ENCODE results near the gene LY86.
"Not testable (repeated sequence)": the region's sequence is repeated elsewhere in the genome, so short reads cannot be mapped to it uniquely, and the experiment has no call there.

The LY86 gene

GRCh38 chr6:6604015-6604414 lies 15.5 kb downstream of the LY86 start:
- no peak for DNase-seq
- Histone ChIP-seq H3K4me1 (ENCODE audit: control extremely low read depth in 1 of 4, control insufficient read depth in 4 of 4, insufficient read depth in 4 of 4, low read length in 3 of 4) (peaks cover 0 to 38% (median 5%) of the 10 kb centered on the region in 4 experiments), H3K4me3 (ENCODE audit: control insufficient read depth in 1 of 7, extremely low read depth in 1 of 7, insufficient read depth in 4 of 7, low read depth in 2 of 7, low read length in 6 of 7) (peak overlapping the region in 1 of 7 experiments; percentile 17), H3K9me3 (ENCODE audit: control extremely low read depth in 1 of 5, control insufficient read depth in 4 of 5, insufficient read depth in 2 of 5, low read depth in 1 of 5, low read length in 4 of 5) (peaks cover 0 to 3% (median 2%) of the 10 kb centered on the region in 5 experiments), H3K36me3 (ENCODE audit: control insufficient read depth in 4 of 4, insufficient read depth in 4 of 4, low read length in 3 of 4) (peaks cover 0 to 9% (median 0%) of the 10 kb centered on the region in 4 experiments), H3K27me3 (replicated peaks in 2 of 5; ENCODE audit: control insufficient read depth in 4 of 5, insufficient read depth in 5 of 5, low read length in 4 of 5) (no peaks in the 10 kb centered on the region), H3K27ac (ENCODE audit: insufficient read depth in 1 of 2, low read depth in 1 of 2, low read length in 2 of 2, poor library complexity in 1 of 2, severe bottlenecking in 2 of 2) (no peak overlapping the region)
- CTCF ChIA-PET = interaction anchor here (1.2 kb wide), 1 partner anchor 47 kb away, joined by 3 read pairs; no protein-coding TSS in a partner anchor
- POLR2A ChIA-PET = interaction anchor here (0.6 kb wide), 1 partner anchor 17 kb away, joined by 3 read pairs; no protein-coding TSS in a partner anchor

GRCh38 chr6:6604566-6604965 lies 16.0 kb downstream of the LY86 start:
- H3K4me1 ChIP-seq (ENCODE audit: control extremely low read depth in 1 of 4, control insufficient read depth in 4 of 4, insufficient read depth in 4 of 4, low read length in 3 of 4) = peaks cover 0 to 38% (median 7%) of the 10 kb centered on the region in 4 experiments
- DNase-seq = peak; percentile 31 to 67 (median 48)
- WGBS (ENCODE audit: insufficient coverage) = no CpG with 5 or more reads among the region's 3 CpGs
- peak overlapping the region in 1 of 7 experiments; percentile 18 for H3K4me3 ChIP-seq (ENCODE audit: control insufficient read depth in 1 of 7, extremely low read depth in 1 of 7, insufficient read depth in 4 of 7, low read depth in 2 of 7, low read length in 6 of 7)
- CTCF ChIA-PET = interaction anchor here (1.2 to 1.4 kb wide), 2 partner anchors 41 to 48 kb away, joined by 3 to 4 read pairs; no protein-coding TSS in a partner anchor
- H3K9me3 ChIP-seq (ENCODE audit: control extremely low read depth in 1 of 5, control insufficient read depth in 4 of 5, insufficient read depth in 2 of 5, low read depth in 1 of 5, low read length in 4 of 5) = peaks cover 0 to 3% (median 2%) of the 10 kb centered on the region in 5 experiments
- H3K27ac ChIP-seq (ENCODE audit: insufficient read depth in 1 of 2, low read depth in 1 of 2, low read length in 2 of 2, poor library complexity in 1 of 2, severe bottlenecking in 2 of 2) = no peak overlapping the region
- H3K27me3 ChIP-seq (replicated peaks in 2 of 5; ENCODE audit: control insufficient read depth in 4 of 5, insufficient read depth in 5 of 5, low read length in 4 of 5) = no peaks in the 10 kb centered on the region
- peaks cover 0 to 9% (median 0%) of the 10 kb centered on the region in 4 experiments for H3K36me3 ChIP-seq (ENCODE audit: control insufficient read depth in 4 of 4, insufficient read depth in 4 of 4, low read length in 3 of 4)
- POLR2A ChIA-PET = no interaction called here

- Histone ChIP-seq H3K36me3 (ENCODE audit: control insufficient read depth in 4 of 4, insufficient read depth in 4 of 4, low read length in 3 of 4) (peaks cover 0 to 7% (median 0%) of the 10 kb centered on the region in 4 experiments), H3K27ac (ENCODE audit: insufficient read depth in 1 of 2, low read depth in 1 of 2, low read length in 2 of 2, poor library complexity in 1 of 2, severe bottlenecking in 2 of 2) (no peak overlapping the region), H3K4me1 (ENCODE audit: control extremely low read depth in 1 of 4, control insufficient read depth in 4 of 4, insufficient read depth in 4 of 4, low read length in 3 of 4) (peaks cover 10 to 44% (median 19%) of the 10 kb centered on the region in 4 experiments), H3K27me3 (replicated peaks in 2 of 5; ENCODE audit: control insufficient read depth in 4 of 5, insufficient read depth in 5 of 5, low read length in 4 of 5) (no peaks in the 10 kb centered on the region), H3K4me3 (ENCODE audit: control insufficient read depth in 1 of 7, extremely low read depth in 1 of 7, insufficient read depth in 4 of 7, low read depth in 2 of 7, low read length in 6 of 7) (no peak overlapping the region), H3K9me3 (ENCODE audit: control extremely low read depth in 1 of 5, control insufficient read depth in 4 of 5, insufficient read depth in 2 of 5, low read depth in 1 of 5, low read length in 4 of 5) (peaks cover 0 to 3% (median 2%) of the 10 kb centered on the region in 5 experiments)
- WGBS (ENCODE audit: insufficient coverage) = 87% methylated on average over 10 of the region's 13 CpGs
- CTCF ChIA-PET = interaction anchor here (1.4 kb wide), 1 partner anchor 43 kb away, joined by 4 read pairs; no protein-coding TSS in a partner anchor
- no peak for DNase-seq
- POLR2A ChIA-PET = interaction anchor here (0.7 kb wide), 1 partner anchor 10 kb away, joined by 3 read pairs; no protein-coding TSS in a partner anchor
Observed at GRCh38 chr6:6605873-6606272, 17.4 kb downstream of the LY86 start.

- POLR2A ChIA-PET = interaction anchor here (0.7 kb wide), 1 partner anchor 10 kb away, joined by 3 read pairs; no protein-coding TSS in a partner anchor
- H3K27me3 ChIP-seq (replicated peaks in 2 of 5; ENCODE audit: control insufficient read depth in 4 of 5, insufficient read depth in 5 of 5, low read length in 4 of 5); CTCF ChIA-PET; H3K9me3 ChIP-seq (ENCODE audit: control extremely low read depth in 1 of 5, control insufficient read depth in 4 of 5, insufficient read depth in 2 of 5, low read depth in 1 of 5, low read length in 4 of 5); H3K36me3 ChIP-seq (ENCODE audit: control insufficient read depth in 4 of 4, insufficient read depth in 4 of 4, low read length in 3 of 4); H3K4me3 ChIP-seq (ENCODE audit: control insufficient read depth in 1 of 7, extremely low read depth in 1 of 7, insufficient read depth in 4 of 7, low read depth in 2 of 7, low read length in 6 of 7); DNase-seq; H3K27ac ChIP-seq (ENCODE audit: insufficient read depth in 1 of 2, low read depth in 1 of 2, low read length in 2 of 2, poor library complexity in 1 of 2, severe bottlenecking in 2 of 2): not testable (repeated sequence)
- H3K4me1 ChIP-seq (ENCODE audit: control extremely low read depth in 1 of 4, control insufficient read depth in 4 of 4, insufficient read depth in 4 of 4, low read length in 3 of 4) = peaks cover 12 to 50% (median 24%) of the 10 kb centered on the region in 4 experiments
- 94% methylated on average over 32 of the region's 47 CpGs for WGBS (ENCODE audit: insufficient coverage)
Observed at GRCh38 chr6:6606391-6607030, 18.0 kb downstream of the LY86 start.

- POLR2A ChIA-PET = no interaction called here
- H3K4me1 ChIP-seq (ENCODE audit: control extremely low read depth in 1 of 4, control insufficient read depth in 4 of 4, insufficient read depth in 4 of 4, low read length in 3 of 4) = peaks cover 12 to 50% (median 24%) of the 10 kb centered on the region in 4 experiments
- H3K27ac ChIP-seq (ENCODE audit: insufficient read depth in 1 of 2, low read depth in 1 of 2, low read length in 2 of 2, poor library complexity in 1 of 2, severe bottlenecking in 2 of 2) = no peak overlapping the region
Observed at GRCh38 chr6:6609450-6609849, 20.9 kb downstream of the LY86 start.

GRCh38 chr6:6610031-6610591 lies 21.6 kb downstream of the LY86 start:
- WGBS (ENCODE audit: insufficient coverage) = 78% methylated on average over 9 of the region's 10 CpGs
- CTCF ChIA-PET = interaction anchor here (1.2 to 2.4 kb wide), 2 partner anchors 16 to 54 kb away, joined by 3 to 8 read pairs; no protein-coding TSS in a partner anchor
- peak; percentile 15 to 57 (median 32) for DNase-seq

More at GRCh38 chr6:6609450-6609849, 20.9 kb downstream of the LY86 start:
- H3K4me3 ChIP-seq (ENCODE audit: control insufficient read depth in 1 of 7, extremely low read depth in 1 of 7, insufficient read depth in 4 of 7, low read depth in 2 of 7, low read length in 6 of 7) = no peak overlapping the region
- H3K27me3 ChIP-seq (replicated peaks in 2 of 5; ENCODE audit: control insufficient read depth in 4 of 5, insufficient read depth in 5 of 5, low read length in 4 of 5) = no peaks in the 10 kb centered on the region
- no peak for DNase-seq
- H3K9me3 ChIP-seq (ENCODE audit: control extremely low read depth in 1 of 5, control insufficient read depth in 4 of 5, insufficient read depth in 2 of 5, low read depth in 1 of 5, low read length in 4 of 5) = peaks cover 0 to 3% (median under 1%) of the 10 kb centered on the region in 5 experiments
- WGBS (ENCODE audit: insufficient coverage) = 83% methylated on average over 1 of the region's 2 CpGs
- no peaks in the 10 kb centered on the region for H3K36me3 ChIP-seq (ENCODE audit: control insufficient read depth in 4 of 4, insufficient read depth in 4 of 4, low read length in 3 of 4)
- CTCF ChIA-PET = interaction anchor here (1.2 to 2.4 kb wide), 2 partner anchors 17 to 53 kb away, joined by 3 to 8 read pairs; no protein-coding TSS in a partner anchor

More at GRCh38 chr6:6610031-6610591, 21.6 kb downstream of the LY86 start:
- no peak overlapping the region for H3K4me3 ChIP-seq (ENCODE audit: control insufficient read depth in 1 of 7, extremely low read depth in 1 of 7, insufficient read depth in 4 of 7, low read depth in 2 of 7, low read length in 6 of 7)
- no peaks in the 10 kb centered on the region for H3K27me3 ChIP-seq (replicated peaks in 2 of 5; ENCODE audit: control insufficient read depth in 4 of 5, insufficient read depth in 5 of 5, low read length in 4 of 5)
- POLR2A ChIA-PET = no interaction called here
- H3K36me3 ChIP-seq (ENCODE audit: control insufficient read depth in 4 of 4, insufficient read depth in 4 of 4, low read length in 3 of 4) = no peaks in the 10 kb centered on the region
- H3K9me3 ChIP-seq (ENCODE audit: control extremely low read depth in 1 of 5, control insufficient read depth in 4 of 5, insufficient read depth in 2 of 5, low read depth in 1 of 5, low read length in 4 of 5) = peaks cover 0 to 3% (median 0%) of the 10 kb centered on the region in 5 experiments
- no peak overlapping the region for H3K27ac ChIP-seq (ENCODE audit: insufficient read depth in 1 of 2, low read depth in 1 of 2, low read length in 2 of 2, poor library complexity in 1 of 2, severe bottlenecking in 2 of 2)
- H3K4me1 ChIP-seq (ENCODE audit: control extremely low read depth in 1 of 4, control insufficient read depth in 4 of 4, insufficient read depth in 4 of 4, low read length in 3 of 4) = peaks cover 12 to 43% (median 21%) of the 10 kb centered on the region in 4 experiments

Measured in common myeloid progenitor, CD34-positive (primary cell).